ENCODE results near the gene DKK3. TPM values are rescaled to one million over a fixed set of nuclear protein-coding genes. Genes with fewer than 3 reads are reported as not detected.
A peak's percentile ranks its signal among the peaks of the same experiment; 100 is the strongest.
"Not testable (repeated sequence)": the region's sequence is repeated elsewhere in the genome, so short reads cannot be mapped to it uniquely, and the experiment has no call there.

DKK3 gene
- 225 TPM for total RNA-seq

DNA sequence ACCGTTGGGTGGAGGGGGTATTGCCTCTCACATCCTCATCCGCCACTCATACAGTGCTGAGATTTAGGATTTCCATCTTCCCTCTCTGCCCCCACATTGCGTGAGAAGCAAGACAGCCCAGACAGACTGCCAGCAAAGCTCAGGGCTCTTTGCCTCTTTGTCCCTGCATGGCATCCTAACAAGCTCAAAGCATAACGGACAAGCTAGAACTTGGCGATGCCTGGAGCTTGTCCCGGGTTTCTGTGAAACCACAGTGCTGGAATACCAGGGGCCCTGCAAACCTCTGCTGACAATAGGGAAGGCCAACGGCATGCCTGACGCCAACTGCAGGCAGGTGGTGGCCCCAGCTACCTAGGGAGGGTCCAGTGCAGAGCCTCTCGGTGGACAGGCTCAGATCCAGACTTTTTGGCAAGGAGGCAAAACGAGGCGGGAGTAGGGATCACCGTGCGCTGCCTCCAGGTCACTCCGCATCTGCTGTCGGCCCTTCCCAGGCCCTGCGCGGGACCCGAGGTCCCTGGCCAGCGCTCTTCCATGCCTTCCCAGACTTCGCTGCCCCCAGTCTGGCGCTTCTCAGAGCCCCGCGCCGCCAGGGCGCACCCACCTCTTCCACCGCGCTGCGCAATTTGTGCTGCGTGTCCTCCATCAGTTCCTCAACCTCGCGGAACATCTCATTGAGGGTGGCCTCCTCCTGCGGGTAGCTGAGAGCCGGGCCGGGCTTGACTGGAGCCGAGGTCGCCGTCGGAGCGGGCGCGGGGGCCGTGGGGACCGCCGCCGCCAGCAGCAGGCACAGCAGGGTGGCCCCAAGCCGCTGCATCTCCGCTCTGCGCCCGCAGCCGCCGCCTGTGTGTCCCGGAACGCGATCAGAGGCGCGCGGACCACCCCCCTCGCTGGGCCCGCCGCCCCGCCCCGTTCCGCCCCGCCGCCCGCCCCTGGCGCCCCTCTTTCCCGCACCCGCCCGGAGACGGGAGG is at the start of gene DKK3:
DKK3 (minus strand) TSS at position 858 of the 969 bp plus-strand sequence; CDS start at position 814, 44 bp downstream.
- FAIRE-seq, result no peak

DNA sequence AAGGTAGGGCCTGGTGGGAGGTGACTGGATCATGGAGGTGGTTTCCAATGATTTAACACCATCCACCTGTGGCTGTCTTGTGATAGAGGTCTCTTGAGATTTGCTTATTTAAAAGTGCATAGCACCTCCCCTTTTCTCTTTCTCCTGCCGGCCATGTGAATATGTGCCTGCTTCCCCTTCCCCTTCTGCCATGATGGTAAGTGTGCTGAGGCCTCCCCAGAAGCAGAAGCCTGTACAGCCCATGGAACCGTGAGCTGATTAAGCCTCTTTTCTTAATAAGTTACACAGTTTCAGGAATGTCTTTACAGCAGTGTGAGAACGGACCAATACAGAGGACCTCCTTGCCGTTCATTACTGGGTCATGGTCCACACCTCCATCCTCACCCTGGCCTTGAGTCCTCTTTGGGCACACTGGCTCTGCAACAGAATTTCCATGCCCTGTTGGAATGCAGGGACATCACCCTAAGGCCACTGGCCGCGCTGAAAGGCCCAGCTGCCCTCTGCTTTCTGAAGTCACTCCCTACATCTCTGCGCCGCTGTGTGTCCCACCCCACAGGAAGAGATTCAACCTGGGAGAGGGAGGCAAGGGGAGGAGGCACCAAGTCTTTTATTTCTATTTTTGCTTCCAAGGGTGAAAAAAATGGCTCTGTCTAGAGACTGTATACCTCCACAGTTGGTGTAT is 49.0 kb upstream of the DKK3 start:
- FAIRE-seq, result no peak
- DNase-seq (ENCODE audit: low spot score in 2 of 2), result no peak

More for the DNA sequence above, at the start of gene DKK3:
- peak; percentile 25 to 49 for DNase-seq (ENCODE audit: low spot score in 2 of 2)

DNA sequence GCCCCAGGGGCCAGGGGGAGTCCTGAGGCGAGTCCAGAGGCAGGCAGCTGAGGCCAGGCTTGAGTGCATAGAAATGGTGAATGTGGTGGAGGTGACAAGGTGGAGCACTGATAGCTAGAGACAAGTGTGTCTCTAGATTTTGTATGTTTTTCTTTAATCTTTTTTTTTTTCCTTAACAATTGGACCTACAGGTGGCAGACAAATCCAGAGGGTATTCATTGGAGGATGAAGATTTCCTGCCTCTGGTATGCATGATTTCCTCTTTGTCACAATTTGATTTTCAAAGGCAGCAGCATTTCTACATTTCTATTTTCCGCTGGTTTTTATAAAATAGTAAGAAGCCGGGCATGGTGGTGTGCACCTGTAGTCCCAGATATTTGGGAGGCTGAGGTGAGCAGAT is 47.7 kb upstream of the DKK3 start:
- FAIRE-seq (no peak), DNase-seq (ENCODE audit: low spot score in 2 of 2) (no peak)

DNA sequence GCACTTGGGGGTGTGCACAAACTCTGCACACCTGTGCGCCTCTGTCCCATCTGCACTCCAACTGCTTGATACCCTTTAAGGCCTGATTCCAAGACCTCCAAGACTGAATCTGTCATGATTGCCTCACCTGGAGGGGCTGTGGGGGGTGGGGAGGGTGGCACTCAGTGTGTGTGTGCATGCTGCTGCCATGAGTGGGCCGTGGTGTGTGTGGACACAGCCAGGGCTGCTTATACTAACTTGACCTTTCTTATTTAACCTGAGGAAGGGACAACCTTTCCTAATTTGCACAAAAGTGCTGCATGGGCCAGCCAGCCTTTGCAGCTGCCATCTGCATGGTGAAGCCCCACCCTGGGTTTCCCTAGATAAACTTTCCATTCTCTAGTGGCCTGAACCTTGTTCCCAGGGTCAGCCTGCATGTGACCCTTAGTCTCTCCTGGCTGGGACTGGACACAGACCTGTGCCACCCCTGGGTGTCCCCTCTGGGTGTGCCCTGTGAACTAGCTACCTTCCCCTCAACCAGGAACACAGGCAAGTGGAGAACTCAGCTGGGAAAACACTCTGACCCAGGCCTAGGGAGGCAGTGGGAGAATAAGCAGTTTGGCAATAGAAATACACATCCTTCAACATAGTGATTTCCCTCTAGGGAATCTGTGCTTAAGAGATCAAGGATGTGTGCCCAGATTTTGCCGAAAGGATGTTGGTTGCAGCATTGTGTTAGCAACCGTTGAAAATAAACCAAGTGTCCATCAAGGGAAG is 45.4 kb upstream of the DKK3 start:
- DNase-seq (ENCODE audit: low spot score in 2 of 2) (no peak), FAIRE-seq (no peak)

DNA sequence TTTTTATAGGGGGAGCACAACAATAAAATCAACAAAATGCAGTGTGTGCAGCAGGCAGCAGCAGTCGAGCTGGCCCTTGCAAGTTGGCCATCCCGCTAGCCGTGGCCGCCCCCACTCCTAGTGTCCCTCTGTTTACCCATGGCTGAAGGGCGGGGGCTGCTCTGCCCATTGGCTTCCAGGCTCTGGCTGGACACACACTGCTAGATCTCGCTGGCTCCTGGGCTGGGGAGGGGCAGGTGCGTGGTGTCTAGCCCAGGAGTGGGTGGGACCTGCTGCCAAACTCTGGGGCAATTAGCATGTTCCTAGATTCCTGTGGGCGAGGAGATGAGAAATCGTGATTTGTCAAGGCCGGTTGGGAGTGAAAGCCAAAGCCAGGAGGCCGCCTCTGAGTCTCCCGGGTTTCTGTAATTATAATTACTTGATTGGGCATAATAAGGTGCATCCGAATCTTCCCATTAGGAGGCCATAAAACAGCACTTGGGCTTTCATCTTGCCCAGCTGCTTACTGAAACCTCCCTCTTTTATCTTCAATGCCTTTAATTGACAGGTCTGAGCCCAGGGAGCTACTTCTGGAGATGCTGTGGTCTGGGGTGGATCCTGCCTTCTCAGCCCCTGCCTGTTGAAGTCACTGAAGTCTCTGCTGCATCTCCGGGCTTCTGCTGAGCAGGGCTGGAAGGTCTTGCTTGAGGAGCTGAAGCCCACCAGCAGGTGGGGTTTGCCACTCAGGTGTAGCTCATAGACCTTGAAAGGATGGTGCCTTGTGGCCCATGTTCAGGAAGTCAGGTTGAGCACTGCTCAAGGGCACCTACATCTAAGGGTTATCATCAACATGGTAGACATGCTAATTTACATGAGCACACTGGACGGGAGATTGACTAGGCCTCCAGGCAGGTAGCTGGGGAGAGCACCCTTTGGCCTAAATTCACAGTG is 44.5 kb upstream of the DKK3 start:
- FAIRE-seq (no peak), DNase-seq (ENCODE audit: low spot score in 2 of 2) (no peak)

DNA sequence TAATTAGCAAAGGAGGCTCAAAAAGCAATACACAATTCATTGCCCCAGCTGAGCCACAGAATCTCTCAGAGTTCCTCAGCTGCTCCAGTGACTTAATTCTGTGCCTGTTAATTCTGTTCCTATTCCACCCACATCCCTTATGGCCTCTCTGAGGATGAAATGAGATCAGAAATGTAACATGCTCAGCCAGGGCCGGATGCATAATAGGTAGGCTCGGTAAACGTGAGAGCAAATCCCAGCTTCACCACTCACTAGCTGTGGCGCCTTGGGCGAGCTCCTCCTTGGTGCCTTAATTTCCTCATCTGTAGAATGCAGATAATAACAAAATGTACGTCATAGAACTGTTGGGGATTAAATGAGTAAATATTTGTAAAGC is 42.8 kb upstream of the DKK3 start:
- no peak for FAIRE-seq

DNA sequence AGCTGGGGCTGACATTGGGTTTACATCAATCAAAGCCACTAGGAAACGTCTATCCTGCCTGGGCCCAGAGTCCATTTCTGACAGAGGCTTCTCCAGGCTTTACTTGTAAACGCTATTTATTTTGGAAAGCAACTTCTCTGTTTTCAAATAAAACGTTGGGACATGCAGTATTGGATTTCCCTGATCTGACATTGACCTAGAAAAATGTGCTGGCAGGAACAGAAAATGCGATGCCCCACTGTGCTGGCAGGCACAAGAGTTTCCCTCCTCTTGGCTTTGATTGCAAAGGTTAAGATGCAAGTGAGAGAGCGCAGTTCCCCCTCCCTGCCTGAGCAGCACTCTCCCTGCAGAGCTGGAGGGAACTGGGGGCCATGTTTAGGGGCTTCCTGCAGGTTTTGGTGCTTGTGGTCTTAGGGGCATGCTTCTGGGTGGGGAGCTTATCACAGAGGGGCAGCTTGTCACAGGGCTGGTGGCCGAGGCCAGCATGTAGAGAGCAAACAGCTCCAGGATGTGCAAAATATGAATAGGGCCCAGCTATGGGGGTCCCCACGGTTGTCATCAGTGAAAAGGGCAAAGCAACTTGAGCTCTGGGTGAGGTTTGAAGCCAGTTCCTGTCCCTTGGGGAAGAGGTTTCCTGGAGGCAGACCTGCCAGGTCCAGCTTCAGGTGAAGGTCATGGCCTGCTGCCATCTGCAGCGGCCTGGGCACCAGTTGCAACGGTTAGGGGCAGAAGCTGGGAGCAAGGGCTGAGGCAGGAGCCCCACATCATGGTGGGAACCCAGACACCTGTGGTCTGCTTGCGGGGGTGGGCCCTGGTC is 42.3 kb upstream of the DKK3 start:
- DNase-seq (ENCODE audit: low spot score in 2 of 2) (no peak), FAIRE-seq (no peak)

More for the DNA sequence above, 42.8 kb upstream of the DKK3 start:
- no peak for DNase-seq (ENCODE audit: low spot score in 2 of 2)

DNA sequence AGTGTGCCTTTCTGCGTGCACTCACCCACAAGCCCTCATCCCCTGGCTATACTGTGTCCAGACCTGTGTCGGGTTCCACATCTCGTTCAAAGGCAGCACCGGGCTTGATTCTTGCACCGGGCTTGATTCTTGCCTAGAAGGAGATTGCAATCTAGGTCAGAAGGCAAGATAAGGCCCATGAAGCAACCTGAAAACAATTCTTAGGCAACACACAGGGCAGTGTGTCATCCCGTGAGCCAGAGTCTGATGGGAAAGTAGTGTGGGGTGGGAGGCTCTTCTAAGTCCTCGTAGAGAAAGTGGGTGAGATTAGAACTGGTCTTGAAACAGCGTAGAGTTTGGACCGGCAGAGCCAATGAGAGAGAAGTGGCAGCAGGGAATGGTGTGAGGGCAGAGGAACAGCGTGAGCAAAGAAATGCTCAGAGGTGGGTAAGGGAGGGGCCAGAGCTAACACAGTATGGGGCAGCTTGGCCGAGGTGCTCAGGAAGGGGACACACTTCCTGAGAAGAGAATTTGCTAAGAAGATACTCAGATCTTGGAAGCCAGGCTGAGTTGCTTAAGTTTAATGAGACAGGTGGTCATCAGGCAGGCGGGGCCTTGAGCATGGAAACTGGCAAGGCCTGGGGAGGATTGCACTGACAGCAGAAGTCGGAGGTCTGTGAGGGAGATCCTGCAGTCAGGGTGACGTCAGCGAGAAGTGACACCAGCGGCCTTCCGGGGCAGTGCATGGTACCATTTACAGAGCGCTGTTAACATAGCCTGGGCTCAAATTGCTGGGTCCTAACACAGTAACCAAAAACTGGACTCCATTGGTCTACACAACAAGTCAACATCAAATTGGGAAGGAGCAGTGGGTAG is 40.7 kb upstream of the DKK3 start:
- FAIRE-seq (no peak), DNase-seq (ENCODE audit: low spot score in 2 of 2) (no peak)

DNA sequence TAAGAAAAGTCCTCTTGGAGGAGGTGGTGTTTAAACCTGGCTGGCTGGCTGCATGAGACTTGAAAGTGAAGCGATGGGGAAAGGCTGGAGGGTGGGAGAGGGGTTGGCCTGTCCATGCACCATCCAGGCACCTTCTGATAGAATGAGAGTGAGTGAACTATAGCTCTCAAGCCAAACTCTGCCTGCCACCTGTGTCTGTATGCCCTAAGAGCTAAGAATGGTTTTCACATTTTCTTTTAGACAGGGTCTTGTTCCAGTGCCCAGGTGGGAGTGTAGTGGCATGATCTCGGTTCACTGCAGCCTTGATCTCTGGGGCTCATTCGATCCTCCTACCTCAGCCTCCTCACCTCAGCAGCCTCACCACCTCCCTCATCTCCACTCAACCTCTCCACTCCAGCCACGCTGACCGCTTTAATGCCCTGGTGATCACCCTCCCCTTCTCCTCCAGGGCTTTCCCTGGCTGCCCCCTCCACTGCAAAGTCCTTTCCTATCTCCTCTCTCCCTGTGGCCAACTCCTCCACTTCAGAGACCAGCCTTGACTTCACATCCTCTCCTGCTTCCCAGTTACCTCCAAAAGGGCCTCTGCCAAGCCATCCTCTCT is 38.3 kb upstream of the DKK3 start:
- FAIRE-seq, result no peak
- DNase-seq (ENCODE audit: low spot score in 2 of 2), result no peak

DNA sequence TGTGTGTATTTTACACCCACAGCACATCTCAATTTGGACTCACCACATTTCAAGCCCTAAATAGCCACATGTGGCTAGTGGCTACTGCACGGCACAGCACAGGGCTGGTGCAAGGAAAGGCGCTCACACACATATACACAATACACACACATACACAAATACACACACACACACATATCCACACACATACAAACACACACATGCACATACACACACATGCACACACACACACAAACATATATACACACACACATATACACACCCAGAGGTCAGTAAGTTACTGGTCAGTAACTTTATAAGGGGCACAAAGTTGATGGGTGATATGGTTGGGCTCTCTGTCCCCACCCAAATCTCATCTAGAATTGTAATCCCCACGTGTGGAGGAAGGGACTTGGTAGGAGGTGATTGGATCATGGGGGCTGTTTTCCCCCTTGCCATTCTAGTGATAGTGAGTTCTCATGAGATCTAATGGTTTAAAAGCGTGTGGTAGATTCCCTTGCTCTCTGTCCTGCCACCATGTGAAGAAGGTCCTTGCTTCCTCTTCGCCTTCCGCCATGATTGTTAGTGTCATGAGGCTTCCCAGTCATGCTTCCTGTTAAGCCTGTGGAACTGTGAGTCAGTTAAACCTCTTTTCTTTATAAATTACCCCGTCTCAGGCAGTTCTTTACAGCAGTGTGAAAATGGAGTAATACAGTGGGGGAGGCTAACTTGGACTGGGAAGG is 37.6 kb upstream of the DKK3 start:
- FAIRE-seq (no peak), DNase-seq (ENCODE audit: low spot score in 2 of 2) (no peak)

DNA sequence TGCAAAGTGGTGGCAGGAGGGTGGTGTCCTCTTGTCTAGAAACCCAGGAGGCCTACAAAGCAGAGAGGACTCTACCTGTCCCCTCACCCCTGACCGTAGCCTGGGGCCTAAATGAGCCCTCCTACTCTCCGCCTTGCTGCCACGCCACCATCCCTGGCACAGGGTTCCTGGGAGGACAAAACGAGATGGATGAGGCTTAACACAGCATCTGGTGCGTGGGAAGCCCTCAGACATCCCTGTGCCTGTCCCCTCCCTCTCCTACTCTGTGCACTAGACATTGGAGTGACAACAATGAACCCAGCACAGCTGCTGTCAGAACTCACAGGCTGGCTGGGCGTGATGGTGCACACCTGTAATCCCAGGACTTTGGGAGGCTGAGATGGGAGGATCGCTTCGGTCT is 36.4 kb upstream of the DKK3 start:
- FAIRE-seq (no peak), DNase-seq (ENCODE audit: low spot score in 2 of 2) (no peak)

DNA sequence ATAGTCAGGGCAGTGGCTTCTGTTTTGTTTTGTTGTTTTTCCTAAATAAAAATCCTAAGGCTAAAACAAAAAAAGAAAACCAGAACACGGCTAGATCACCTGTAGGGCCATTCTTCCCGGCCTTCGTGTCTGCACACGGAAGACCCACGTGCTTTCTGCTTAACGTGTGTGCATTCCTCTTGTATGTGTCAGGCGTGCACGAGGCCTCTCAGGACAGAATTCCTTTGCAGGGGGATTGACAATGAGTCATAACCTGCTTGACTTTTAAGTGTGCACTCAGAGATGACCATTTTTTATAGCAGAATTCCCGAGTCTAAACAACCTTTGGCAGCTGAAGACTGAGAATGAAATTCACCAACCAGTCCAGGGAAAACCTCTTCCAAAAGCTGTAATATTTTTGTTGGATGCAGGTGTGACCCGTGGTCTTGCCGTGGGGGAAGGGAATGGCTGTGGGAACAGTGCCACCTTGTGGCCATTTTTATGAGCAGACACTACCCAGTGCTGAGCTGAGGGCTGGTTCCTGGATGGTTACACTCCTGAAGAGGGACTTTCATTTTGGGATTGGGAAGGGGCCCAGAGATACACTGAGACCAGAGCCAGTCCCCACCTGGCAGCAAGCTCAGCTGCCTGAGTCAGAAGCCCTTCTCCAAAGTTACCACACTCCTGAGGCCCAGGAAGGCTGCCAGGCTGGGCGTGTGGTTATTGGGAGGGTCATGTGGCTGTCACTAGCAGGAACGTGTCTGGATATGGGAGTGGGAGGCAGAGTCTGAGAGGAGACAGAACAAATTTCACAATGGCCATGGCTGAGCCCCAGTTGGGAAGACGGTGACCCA is 35.7 kb upstream of the DKK3 start:
- peak; percentile 45 to 63 for DNase-seq (ENCODE audit: low spot score in 2 of 2)
- FAIRE-seq, result no peak

DNA sequence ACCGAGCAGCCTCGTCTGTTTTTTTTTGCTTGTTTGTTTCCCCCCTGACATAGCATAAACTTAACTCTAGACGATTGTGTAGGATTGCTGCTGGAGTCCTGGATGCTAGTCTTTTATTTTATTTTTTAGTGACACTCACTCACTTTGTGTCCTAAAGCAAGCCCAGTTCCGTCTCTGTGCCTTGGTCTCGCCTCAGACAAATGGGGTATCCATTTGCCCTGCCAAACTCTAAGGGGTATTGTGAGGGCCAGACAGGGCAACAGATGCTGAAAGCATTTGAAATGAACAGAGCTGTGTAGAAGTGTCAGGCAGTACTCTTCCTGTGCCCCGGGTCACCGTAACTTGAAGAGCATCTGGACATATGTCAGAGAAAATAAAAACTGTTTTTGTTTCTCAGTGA is 34.8 kb upstream of the DKK3 start:
- FAIRE-seq (no peak), DNase-seq (ENCODE audit: low spot score in 2 of 2) (no peak)

DNA sequence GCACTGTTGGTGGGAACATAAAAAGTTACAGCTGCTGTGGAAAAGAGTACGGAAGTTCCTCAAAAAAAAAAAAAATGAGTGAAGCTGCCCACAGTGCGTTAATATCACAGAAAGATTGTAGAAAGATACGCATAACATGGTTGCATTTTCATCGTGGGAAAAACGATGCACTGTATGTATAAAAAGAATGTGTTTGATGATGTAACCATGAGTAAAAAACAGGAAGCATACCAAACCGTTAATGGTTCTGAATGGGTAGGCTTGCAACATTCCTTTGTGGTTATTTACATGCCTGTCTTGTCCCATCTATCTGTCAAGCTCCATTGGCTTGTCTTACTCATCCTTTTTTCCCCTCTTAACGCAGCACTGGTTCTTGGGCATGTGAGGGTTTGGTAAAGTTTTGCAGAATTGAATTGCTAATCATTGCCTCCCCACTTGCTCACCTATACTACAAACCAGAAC is 33.8 kb upstream of the DKK3 start:
- no peak for DNase-seq (ENCODE audit: low spot score in 2 of 2)
- FAIRE-seq, result no peak

DNA sequence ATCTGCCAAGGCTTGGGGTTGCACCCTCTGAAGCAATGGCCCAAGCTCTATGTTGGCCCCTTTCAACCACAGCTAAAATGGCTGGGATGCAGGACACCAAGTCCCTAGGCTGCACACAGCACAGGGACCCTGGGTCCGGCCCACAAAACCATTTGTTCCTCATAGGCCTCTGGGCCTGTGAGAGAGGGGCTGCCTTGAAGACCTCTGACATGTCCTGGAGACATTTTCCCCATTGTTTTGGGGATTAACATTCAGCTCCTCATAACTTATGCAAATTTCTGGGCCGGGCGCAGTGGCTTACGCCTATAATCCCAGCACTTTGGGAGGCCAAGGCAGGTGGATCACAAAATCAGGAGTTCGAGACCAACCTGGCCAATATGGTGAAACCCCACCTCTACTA is 32.3 kb upstream of the DKK3 start:
- DNase-seq (ENCODE audit: low spot score in 2 of 2); FAIRE-seq: not testable (repeated sequence)

DNA sequence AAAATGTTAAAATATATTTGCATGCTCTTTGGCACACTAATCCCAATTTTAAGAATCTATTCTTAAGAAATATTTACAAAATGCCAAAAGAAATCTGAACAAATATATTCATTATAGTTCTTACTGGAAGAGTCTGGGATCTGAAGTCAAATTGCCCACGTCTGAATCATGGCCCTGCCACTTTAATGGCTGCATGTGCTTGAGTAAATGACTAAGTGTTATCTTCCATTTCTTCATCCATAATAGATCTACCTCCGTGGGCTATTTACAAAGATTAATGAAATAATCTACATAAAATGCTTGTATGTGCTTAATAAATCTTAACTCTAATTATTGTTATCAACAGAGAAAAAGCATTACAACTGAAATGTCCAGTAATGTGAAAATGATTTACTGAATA is 24.5 kb upstream of the DKK3 start:
- no peak for DNase-seq (ENCODE audit: low spot score in 2 of 2)

More for the DNA sequence above, 24.5 kb upstream of the DKK3 start:
- no peak for FAIRE-seq
